Neural progenitor cell (in vitro differentiated cells): ENCODE measurements around the gene SLFN14. TPM values are rescaled to one million over a fixed set of nuclear protein-coding genes. Genes with fewer than 3 reads are reported as not detected.

Source experiments
- DNase-seq: peaks from one replicate; pipeline ENCODE4 v3.0.0-alpha.2; 2016; ENCODE audit warnings: low spot score
- H2AFZ ChIP-seq: fragments of 200-600 bp; sonication (generic); replicated peaks from 2 replicates; pipeline ENCODE4 v1.6.1; 2016; ENCODE audit warnings: antibody characterized with exemption
- H3F3A ChIP-seq: fragments of 200-600 bp; sonication (generic); 2 replicates; pipeline ENCODE4 v1.6.1; 2016; ENCODE audit warnings: antibody characterized with exemption, low read depth
- H3K27ac ChIP-seq: fragments of 200-600 bp; sonication (generic); 2 replicates; pipeline ENCODE4 v1.5.1; 2016; ENCODE audit warnings: mild to moderate bottlenecking
- H3K27me3 ChIP-seq: fragments of 200-600 bp; sonication (generic); 2 replicates; pipeline ENCODE4 v1.6.1; 2016; ENCODE audit warnings: mild to moderate bottlenecking, moderate library complexity
- H3K36me3 ChIP-seq: fragments of 200-600 bp; sonication (generic); 2 replicates; pipeline ENCODE4 v1.5.1; 2016
- H3K4me1 ChIP-seq: fragments of 200-600 bp; sonication (generic); 2 replicates; pipeline ENCODE4 v1.6.1; 2016; ENCODE audit warnings: mixed run types
- H3K4me2 ChIP-seq: fragments of 200-600 bp; sonication (generic); 2 replicates; pipeline ENCODE4 v1.6.1; 2016
- H3K4me3 ChIP-seq: fragments of 200-600 bp; sonication (generic); 2 replicates; pipeline ENCODE4 v1.5.1; 2016
- H3K79me2 ChIP-seq: fragments of 200-600 bp; sonication (generic); 2 replicates; pipeline ENCODE4 v1.6.1; 2016; ENCODE audit warnings: low read depth
- H3K9ac ChIP-seq: fragments of 200-600 bp; sonication (generic); 2 replicates; pipeline ENCODE4 v1.6.1; 2016
- H3K9me3 ChIP-seq: fragments of 200-600 bp; sonication (generic); 2 replicates; pipeline ENCODE4 v1.5.1; 2016; ENCODE audit warnings: low read depth
- H4K20me1 ChIP-seq: fragments of 200-600 bp; sonication (generic); 2 replicates; pipeline ENCODE4 v1.6.1; 2016; ENCODE audit warnings: low read depth
- H3K27ac Mint-ChIP-seq: 3 replicates; pipeline ENCODE4 v1.8.0; 2021; ENCODE audit warnings: mixed read lengths
- H3K27me3 Mint-ChIP-seq: 2 replicates; pipeline ENCODE4 v1.8.0; 2022; ENCODE audit warnings: low read depth, mild to moderate bottlenecking, inconsistent platforms, moderate library complexity, mixed read lengths; ENCODE audit not compliant: insufficient read depth
- H3K36me3 Mint-ChIP-seq: 3 replicates; pipeline ENCODE4 v1.8.0; 2021; ENCODE audit warnings: mixed read lengths
- H3K4me1 Mint-ChIP-seq: 3 replicates; pipeline ENCODE4 v1.8.0; 2021; ENCODE audit warnings: mixed read lengths
- H3K4me3 Mint-ChIP-seq: 3 replicates; pipeline ENCODE4 v1.8.0; 2021; ENCODE audit warnings: mild to moderate bottlenecking, moderate library complexity, mixed read lengths
- H3K9me3 Mint-ChIP-seq: 3 replicates; pipeline ENCODE4 v1.8.0; 2020; ENCODE audit warnings: mixed read lengths
- CTCF ChIP-seq: fragments of 200-600 bp; sonication (generic); IDR thresholded peaks from 2 replicates; pipeline ENCODE4 v1.5.1; 2017; ENCODE audit warnings: antibody characterized with exemption, mild to moderate bottlenecking
- EZH2 ChIP-seq: fragments of 200-600 bp; sonication (generic); IDR thresholded peaks from 2 replicates; pipeline ENCODE4 v1.6.1; 2017; ENCODE audit warnings: antibody characterized with exemption, mild to moderate bottlenecking, moderate library complexity
- EZH2phosphoT487 ChIP-seq: fragments of 200-600 bp; sonication (generic); IDR thresholded peaks from 2 replicates; pipeline ENCODE4 v1.6.1; 2017; ENCODE audit warnings: antibody characterized with exemption
- total RNA-seq: library from RNA; depleted of rRNA; stranded (reverse); fragments of >200 nt; gene quantifications from 2 replicates; pipeline ENCODE4 v1.2.3, GENCODE V29; 2015; ENCODE audit warnings: low replicate concordance

The SLFN14 gene
- total RNA-seq, 1 donor from 2014 or later = not detected

- no peaks in the 10 kb centered on the region for H3K36me3 Mint-ChIP-seq
- no peak overlapping the region for H3K4me3 Mint-ChIP-seq
- TF ChIP-seq CTCF (no peak), EZH2phosphoT487 (no peak), EZH2 (no peak)
Observed at GRCh38 chr17:35540589-35541404, 19.8 kb downstream of the SLFN14 start.

GRCh38 chr17:35539659-35540026 is 21.0 kb downstream of the SLFN14 start:
- Histone ChIP-seq H3K27ac (no peak overlapping the region), H3K9ac (no peak overlapping the region), H3K27me3 (peaks cover 20% of the 10 kb centered on the region), H3K9me3 (no peaks in the 10 kb centered on the region), H4K20me1 (no peaks in the 10 kb centered on the region), H3K79me2 (no peaks in the 10 kb centered on the region), H3K4me3 (no peak overlapping the region), H3F3A (no peaks in the 10 kb centered on the region), H3K36me3 (no peaks in the 10 kb centered on the region), H3K4me1 (no peaks in the 10 kb centered on the region), H3K4me2 (no peak overlapping the region), H2AFZ (peak overlapping the region; percentile 44)
- no peak overlapping the region for H3K27ac Mint-ChIP-seq
- H3K36me3 Mint-ChIP-seq = no peaks in the 10 kb centered on the region
- H3K4me3 Mint-ChIP-seq = peak overlapping the region; percentile 19
- DNase-seq = no peak
- no peaks in the 10 kb centered on the region for H3K9me3 Mint-ChIP-seq
- peaks cover 6% of the 10 kb centered on the region for H3K27me3 Mint-ChIP-seq
- TF ChIP-seq CTCF (no peak), EZH2 (no peak), EZH2phosphoT487 (no peak)
- no peaks in the 10 kb centered on the region for H3K4me1 Mint-ChIP-seq

More at GRCh38 chr17:35540589-35541404, 19.8 kb downstream of the SLFN14 start:
- Mint-ChIP-seq H3K4me1 (no peaks in the 10 kb centered on the region), H3K27ac (no peak overlapping the region), H3K27me3 (peaks cover 6% of the 10 kb centered on the region), H3K9me3 (no peaks in the 10 kb centered on the region)
- H3K27me3 ChIP-seq = peaks cover 32% of the 10 kb centered on the region
- DNase-seq = no peak
- H4K20me1 ChIP-seq = no peaks in the 10 kb centered on the region
- no peak overlapping the region for H2AFZ ChIP-seq
- H3K4me1 ChIP-seq = no peaks in the 10 kb centered on the region
- H3K27ac ChIP-seq = no peak overlapping the region
- no peaks in the 10 kb centered on the region for H3K36me3 ChIP-seq
- H3F3A ChIP-seq = no peaks in the 10 kb centered on the region
- no peaks in the 10 kb centered on the region for H3K79me2 ChIP-seq
- no peak overlapping the region for H3K4me2 ChIP-seq
- no peaks in the 10 kb centered on the region for H3K9me3 ChIP-seq
- no peak overlapping the region for H3K4me3 ChIP-seq
- H3K9ac ChIP-seq = no peak overlapping the region

- Histone ChIP-seq H3K4me3 (no peak within 1 kb of the TSS), H3K9me3 (no peaks in the 10 kb centered on the region), H3K4me1 (no peaks in the 10 kb centered on the region), H3K9ac (no peak within 1 kb of the TSS), H3K27ac (no peak within 1 kb of the TSS), H3F3A (no peaks in the 10 kb centered on the region), H3K4me2 (no peak within 1 kb of the TSS), H2AFZ (no peak within 1 kb of the TSS), H3K36me3 (no peaks in the 10 kb centered on the region), H4K20me1 (no peaks in the 10 kb centered on the region), H3K79me2 (no peaks in the 10 kb centered on the region), H3K27me3 (peaks cover 20% of the 10 kb centered on the region)
- Mint-ChIP-seq H3K4me3 (no peak within 1 kb of the TSS), H3K36me3 (no peaks in the 10 kb centered on the region), H3K9me3 (no peaks in the 10 kb centered on the region), H3K27me3 (peaks cover 7% of the 10 kb centered on the region), H3K4me1 (no peaks in the 10 kb centered on the region), H3K27ac (no peak within 1 kb of the TSS)
- no peak for DNase-seq
- TF ChIP-seq CTCF = no peak
- TF ChIP-seq EZH2 = no peak
- TF ChIP-seq EZH2phosphoT487 = no peak
Observed at GRCh38 chr17:35537601-35538141, 22.9 kb downstream of the SLFN14 start, which contains the start of gene SLFN12L. TSS of gene SLFN12L (minus strand) at chr17:35537678. CDS start at chr17:35522364, 15,314 bp downstream.
